ENCODE measurements around the gene PPP1R27. TPM values are rescaled to one million over a fixed set of nuclear protein-coding genes. Genes with fewer than 3 reads are reported as not detected.

The PPP1R27 gene, protein sequence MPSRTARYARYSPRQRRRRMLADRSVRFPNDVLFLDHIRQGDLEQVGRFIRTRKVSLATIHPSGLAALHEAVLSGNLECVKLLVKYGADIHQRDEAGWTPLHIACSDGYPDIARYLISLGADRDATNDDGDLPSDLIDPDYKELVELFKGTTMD
- not detected in 2 replicates for total RNA-seq (2021)
- Bru-seq, nascent RNA, result percentile 21 among the genes with signal in this experiment
- percentile 21 among the genes with signal in this experiment for BruChase-seq, experiment 1, labeled RNA remaining after a 2-hour chase
- BruChase-seq, experiment 2, labeled RNA remaining after a 6-hour chase, result not detected
- long read RNA-seq, result 0 reads

DNA sequence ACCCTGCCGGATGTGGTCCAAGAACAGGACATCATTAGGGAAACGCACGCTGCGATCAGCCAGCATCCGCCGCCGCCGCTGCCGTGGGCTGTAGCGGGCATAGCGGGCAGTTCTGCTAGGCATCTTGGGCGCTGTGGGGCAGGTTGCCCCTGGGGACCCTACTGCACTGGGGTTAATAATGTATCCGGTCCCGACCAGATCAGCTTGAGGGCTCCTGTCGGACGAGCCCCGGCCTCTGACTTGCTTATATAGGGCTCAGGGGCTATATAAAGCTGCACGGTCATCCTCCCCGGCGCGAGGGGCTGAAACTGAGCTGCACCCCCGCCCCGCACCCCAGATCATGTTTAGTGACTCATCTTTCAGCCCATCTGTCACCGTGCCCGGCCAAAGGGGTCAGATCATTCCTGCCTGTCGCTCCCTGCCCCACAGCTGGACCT lies at the start of gene PPP1R27:
PPP1R27 (minus strand) TSS at position 220 of the 437 bp plus-strand sequence; CDS start at position 123, 97 bp downstream.
- POLR2A ChIA-PET (ENCODE audit: low non-redundant PET), result interaction anchor here (0.6 kb wide), 1 partner anchor 215 kb away, joined by 3 read pairs; no protein-coding TSS in a partner anchor
- Histone ChIP-seq H3K27ac (ENCODE audit: low read depth, low read length, poor library complexity, severe bottlenecking) (peak within 1 kb of the TSS; percentile 98), H3K4me1 (ENCODE audit: insufficient read depth, low read length, poor library complexity, severe bottlenecking) (peaks cover 9% of the 10 kb centered on the region), H3K27me3 (replicated peaks; ENCODE audit: insufficient read depth, low read depth, low read length, poor library complexity) (no peaks in the 10 kb centered on the region), H3K4me3 (ENCODE audit: low read depth, low read length, poor library complexity, severe bottlenecking) (peak within 1 kb of the TSS; percentile 76), H3K36me3 (ENCODE audit: insufficient read depth, low read length, poor library complexity, severe bottlenecking) (no peaks in the 10 kb centered on the region), H3K9me3 (ENCODE audit: low read depth, low read length, poor library complexity, severe bottlenecking) (no peaks in the 10 kb centered on the region)
- BruUV-seq (replicated peaks), result no TSS peak
- CTCF ChIA-PET, result no interaction called here
- DNase-seq (ENCODE audit: low spot score), result no peak
- intact Hi-C loops (cut with micrococcal nuclease; ENCODE audit: unreplicated experiment), result no loop called here
- no peak for TF ChIP-seq EZH2 (IDR thresholded peaks at IDR 0.05; ENCODE audit: borderline replicate concordance, low read depth, low read length, poor library complexity, severe bottlenecking)
- TF ChIP-seq, protein P1, sequence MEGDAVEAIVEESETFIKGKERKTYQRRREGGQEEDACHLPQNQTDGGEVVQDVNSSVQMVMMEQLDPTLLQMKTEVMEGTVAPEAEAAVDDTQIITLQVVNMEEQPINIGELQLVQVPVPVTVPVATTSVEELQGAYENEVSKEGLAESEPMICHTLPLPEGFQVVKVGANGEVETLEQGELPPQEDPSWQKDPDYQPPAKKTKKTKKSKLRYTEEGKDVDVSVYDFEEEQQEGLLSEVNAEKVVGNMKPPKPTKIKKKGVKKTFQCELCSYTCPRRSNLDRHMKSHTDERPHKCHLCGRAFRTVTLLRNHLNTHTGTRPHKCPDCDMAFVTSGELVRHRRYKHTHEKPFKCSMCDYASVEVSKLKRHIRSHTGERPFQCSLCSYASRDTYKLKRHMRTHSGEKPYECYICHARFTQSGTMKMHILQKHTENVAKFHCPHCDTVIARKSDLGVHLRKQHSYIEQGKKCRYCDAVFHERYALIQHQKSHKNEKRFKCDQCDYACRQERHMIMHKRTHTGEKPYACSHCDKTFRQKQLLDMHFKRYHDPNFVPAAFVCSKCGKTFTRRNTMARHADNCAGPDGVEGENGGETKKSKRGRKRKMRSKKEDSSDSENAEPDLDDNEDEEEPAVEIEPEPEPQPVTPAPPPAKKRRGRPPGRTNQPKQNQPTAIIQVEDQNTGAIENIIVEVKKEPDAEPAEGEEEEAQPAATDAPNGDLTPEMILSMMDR (conservative IDR thresholded peaks at IDR 0.05; ENCODE audit: low read depth, low read length), result no peak

DNA sequence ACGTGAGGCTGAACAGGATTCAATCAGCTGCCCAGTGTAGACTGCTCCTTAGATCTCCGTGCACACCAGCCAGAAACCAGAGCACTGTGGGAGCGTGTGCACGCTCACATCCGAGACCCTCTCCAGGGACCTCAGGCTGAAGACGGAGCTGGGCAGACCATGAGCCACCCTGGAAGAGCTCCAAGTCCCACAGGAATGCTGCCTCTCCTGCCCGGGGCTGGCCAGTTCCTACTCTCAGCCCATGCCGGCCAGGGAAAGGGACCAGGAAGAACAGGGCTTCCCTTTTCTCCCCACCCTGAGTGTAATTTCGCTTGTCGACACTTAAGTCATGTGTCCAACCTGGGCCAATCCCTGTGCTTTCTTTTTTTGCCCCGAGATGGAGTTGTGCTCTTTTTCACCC lies 49.7 kb upstream of the PPP1R27 start:
- TF ChIP-seq, protein P1 (conservative IDR thresholded peaks at IDR 0.05; ENCODE audit: low read depth, low read length), result no peak
- no peak for TF ChIP-seq EZH2 (IDR thresholded peaks at IDR 0.05; ENCODE audit: borderline replicate concordance, low read depth, low read length, poor library complexity, severe bottlenecking)
- H3K4me1 ChIP-seq (ENCODE audit: insufficient read depth, low read length, poor library complexity, severe bottlenecking), result peaks cover 1% of the 10 kb centered on the region
- CTCF ChIA-PET, result no interaction called here
- intact Hi-C loops (cut with micrococcal nuclease; ENCODE audit: unreplicated experiment), result no loop called here
- no TSS peak for BruUV-seq (replicated peaks)
- peaks cover 79% of the 10 kb centered on the region for H3K36me3 ChIP-seq (ENCODE audit: insufficient read depth, low read length, poor library complexity, severe bottlenecking)
- H3K27me3 ChIP-seq (replicated peaks; ENCODE audit: insufficient read depth, low read depth, low read length, poor library complexity), result no peaks in the 10 kb centered on the region
- DNase-seq (ENCODE audit: low spot score), result no peak
- POLR2A ChIA-PET (ENCODE audit: low non-redundant PET), result no interaction called here
- no peaks in the 10 kb centered on the region for H3K9me3 ChIP-seq (ENCODE audit: low read depth, low read length, poor library complexity, severe bottlenecking)
- H3K27ac ChIP-seq (ENCODE audit: low read depth, low read length, poor library complexity, severe bottlenecking), result no peak overlapping the region
- H3K4me3 ChIP-seq (ENCODE audit: low read depth, low read length, poor library complexity, severe bottlenecking), result no peak overlapping the region

DNA sequence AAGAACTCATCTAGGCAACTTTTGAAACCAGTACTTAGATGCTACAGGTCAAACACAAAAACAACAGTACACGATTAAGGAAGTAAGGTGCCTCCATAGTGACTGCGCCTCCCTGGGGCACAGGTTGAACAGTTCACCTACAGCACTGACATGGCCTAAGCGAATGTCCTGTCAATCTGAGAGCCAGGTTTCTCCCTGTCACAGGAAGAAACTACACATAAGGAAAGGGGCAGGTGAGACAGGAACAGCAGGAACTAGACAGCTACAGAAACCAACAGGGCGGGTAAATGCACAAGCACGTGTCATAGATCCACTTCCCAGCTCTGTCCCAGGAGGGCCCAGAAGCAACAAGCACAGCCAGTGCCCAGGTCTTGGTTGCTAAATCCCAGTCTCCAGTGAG lies 44.3 kb upstream of the PPP1R27 start:
- Histone ChIP-seq H3K4me1 (ENCODE audit: insufficient read depth, low read length, poor library complexity, severe bottlenecking) (no peaks in the 10 kb centered on the region), H3K27me3 (replicated peaks; ENCODE audit: insufficient read depth, low read depth, low read length, poor library complexity) (no peaks in the 10 kb centered on the region), H3K4me3 (ENCODE audit: low read depth, low read length, poor library complexity, severe bottlenecking) (no peak overlapping the region), H3K9me3 (ENCODE audit: low read depth, low read length, poor library complexity, severe bottlenecking) (no peaks in the 10 kb centered on the region), H3K27ac (ENCODE audit: low read depth, low read length, poor library complexity, severe bottlenecking) (no peak overlapping the region), H3K36me3 (ENCODE audit: insufficient read depth, low read length, poor library complexity, severe bottlenecking) (peaks cover 46% of the 10 kb centered on the region)
- intact Hi-C loops (cut with micrococcal nuclease; ENCODE audit: unreplicated experiment), result no loop called here
- ChIA-PET CTCF (no interaction called here), POLR2A (ENCODE audit: low non-redundant PET) (interaction anchor here (0.5 kb wide), 1 partner anchor 17 kb away, joined by 4 read pairs; no protein-coding TSS in a partner anchor)
- no TSS peak for BruUV-seq (replicated peaks)
- TF ChIP-seq, protein P1 (conservative IDR thresholded peaks at IDR 0.05; ENCODE audit: low read depth, low read length), result no peak
- no peak for TF ChIP-seq EZH2 (IDR thresholded peaks at IDR 0.05; ENCODE audit: borderline replicate concordance, low read depth, low read length, poor library complexity, severe bottlenecking)
- DNase-seq (ENCODE audit: low spot score), result no peak
